H7 (cell line): ENCODE measurements around the gene SLC6A13. TPM values are rescaled to one million over a fixed set of nuclear protein-coding genes. Genes with fewer than 3 reads are reported as not detected.
A peak's percentile ranks its signal among the peaks of the same experiment; 100 is the strongest.

Experiments used
- DNase-seq: peaks from one replicate; pipeline ENCODE4 v3.0.0; 2012
- H3K27me3 ChIP-seq: 2 replicates; pipeline ENCODE4 v1.6.0; 2011; ENCODE audit warnings: mild to moderate bottlenecking, low read length; ENCODE audit not compliant: control insufficient read depth, insufficient read depth
- H3K36me3 ChIP-seq: replicated peaks from 2 replicates; pipeline ENCODE4 v1.5.1; 2011; ENCODE audit warnings: low read length; ENCODE audit not compliant: control insufficient read depth, insufficient read depth
- H3K4me3 ChIP-seq: 2 replicates; pipeline ENCODE4 v1.5.1; 2011; ENCODE audit warnings: low read depth, mild to moderate bottlenecking, control low read depth, low read length, moderate library complexity; ENCODE audit not compliant: insufficient read depth
- total RNA-seq: library from RNA; depleted of rRNA; stranded (reverse); fragments of >200 nt; shearing (Covaris generic); gene quantifications from 2 replicates; pipeline ENCODE4 v1.2.3, GENCODE V29; 2014

Gene SLC6A13
- total RNA-seq, 1 experiment from 2014 or later: not detected

DNA sequence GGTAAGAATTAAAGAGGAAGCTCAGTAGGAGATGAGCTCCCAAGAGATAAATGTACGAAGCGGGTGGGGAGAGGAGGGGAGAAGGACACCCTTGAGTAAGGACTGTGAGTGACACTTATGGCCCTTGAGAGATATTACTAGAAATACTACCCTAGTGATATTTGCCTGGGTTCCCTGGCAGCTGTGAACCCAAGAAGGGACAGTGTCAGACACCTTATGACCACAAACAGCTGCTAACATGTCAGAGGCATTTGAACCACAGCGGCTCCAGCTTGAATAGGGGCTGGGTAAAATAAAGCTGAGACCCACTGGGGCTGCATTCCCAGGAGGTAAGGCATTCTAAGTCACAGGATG is 29.0 kb downstream of the SLC6A13 start:
- no peak for DNase-seq
- Histone ChIP-seq H3K4me3 (no peak overlapping the region), H3K27me3 (no peaks in the 10 kb centered on the region), H3K36me3 (no peaks in the 10 kb centered on the region)

DNA sequence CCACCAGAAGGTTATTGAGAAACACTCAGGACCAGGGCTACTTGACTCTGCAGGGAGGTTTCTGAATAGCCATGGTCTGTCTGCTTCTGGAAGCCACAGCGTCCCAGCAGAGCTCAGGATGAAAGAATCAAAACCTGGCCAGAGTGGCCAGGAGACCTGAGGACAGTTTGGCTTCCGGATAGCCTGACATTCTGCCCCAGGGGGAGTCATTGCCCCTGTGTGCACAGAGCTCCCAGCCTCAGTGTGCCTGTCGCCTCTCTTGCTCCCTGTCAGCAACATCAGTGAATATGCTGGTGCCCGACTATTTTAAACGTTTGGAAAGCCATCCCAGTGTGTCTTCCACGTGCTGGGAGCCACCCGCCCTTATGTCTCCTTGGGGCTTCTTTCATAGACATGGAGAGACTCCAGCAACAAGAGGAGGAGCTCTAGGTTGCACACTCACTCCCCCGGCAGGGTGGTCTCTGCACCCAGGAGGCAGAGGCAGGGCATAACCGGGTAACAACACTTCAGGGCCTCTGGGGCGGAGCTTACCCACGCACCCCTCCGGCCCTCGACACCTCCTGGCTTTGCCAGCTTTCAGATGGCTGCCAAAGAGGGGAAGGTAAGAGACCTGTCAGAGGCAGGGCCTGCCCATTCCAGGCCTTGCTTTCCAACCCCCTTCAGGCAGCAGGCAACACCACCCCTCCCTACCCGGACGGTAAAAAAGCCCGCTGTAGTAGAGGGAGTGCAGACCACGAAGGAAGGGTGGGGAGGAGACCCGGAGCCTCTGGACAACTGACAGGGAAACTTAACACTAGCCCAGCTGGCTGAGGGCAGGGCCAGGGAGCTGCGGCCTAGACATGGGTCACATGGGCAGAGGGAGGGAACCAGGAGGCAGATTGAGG is 29.7 kb downstream of the SLC6A13 start:
- no peaks in the 10 kb centered on the region for H3K36me3 ChIP-seq
- no peaks in the 10 kb centered on the region for H3K27me3 ChIP-seq
- H3K4me3 ChIP-seq: no peak overlapping the region
- no peak for DNase-seq

DNA sequence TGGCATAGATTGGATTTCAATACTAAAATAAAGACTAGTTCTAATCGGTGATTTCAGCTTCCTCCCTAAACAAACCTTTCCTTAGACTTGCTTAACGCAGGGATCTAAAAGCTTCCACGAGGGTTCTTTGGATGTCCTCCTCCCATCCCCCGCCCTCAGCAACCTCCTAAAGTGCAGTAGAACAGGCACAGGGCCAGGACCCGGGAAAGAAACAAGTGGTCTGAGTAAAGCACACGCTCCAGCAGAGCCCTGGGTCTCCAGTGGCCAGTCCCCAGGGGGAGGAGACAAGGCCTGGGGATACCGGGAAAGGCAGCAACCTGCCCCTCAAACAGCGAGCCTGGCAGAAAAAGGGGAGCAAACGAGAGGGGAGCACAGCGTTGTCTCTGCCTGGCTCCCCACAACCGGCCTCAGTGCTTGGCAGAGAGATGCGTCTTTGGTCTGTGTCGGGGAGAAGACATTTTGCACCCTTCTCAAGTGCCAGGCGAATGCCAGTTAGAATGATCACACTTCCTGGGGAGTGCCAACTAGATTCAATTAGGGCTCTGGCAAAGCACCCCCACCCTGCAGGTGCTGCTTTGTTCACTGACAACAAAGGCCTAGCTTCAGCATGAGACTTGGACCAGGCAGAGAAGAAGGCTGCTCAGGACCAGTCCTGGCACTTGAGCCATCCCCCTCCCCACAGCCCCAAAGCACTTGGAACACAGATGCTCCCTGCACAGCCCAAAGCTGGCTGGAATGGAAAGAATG is 31.5 kb downstream of the SLC6A13 start:
- peak; percentile 60 for DNase-seq
- H3K36me3 ChIP-seq: no peaks in the 10 kb centered on the region
- no peaks in the 10 kb centered on the region for H3K27me3 ChIP-seq
- H3K4me3 ChIP-seq: no peak overlapping the region

DNA sequence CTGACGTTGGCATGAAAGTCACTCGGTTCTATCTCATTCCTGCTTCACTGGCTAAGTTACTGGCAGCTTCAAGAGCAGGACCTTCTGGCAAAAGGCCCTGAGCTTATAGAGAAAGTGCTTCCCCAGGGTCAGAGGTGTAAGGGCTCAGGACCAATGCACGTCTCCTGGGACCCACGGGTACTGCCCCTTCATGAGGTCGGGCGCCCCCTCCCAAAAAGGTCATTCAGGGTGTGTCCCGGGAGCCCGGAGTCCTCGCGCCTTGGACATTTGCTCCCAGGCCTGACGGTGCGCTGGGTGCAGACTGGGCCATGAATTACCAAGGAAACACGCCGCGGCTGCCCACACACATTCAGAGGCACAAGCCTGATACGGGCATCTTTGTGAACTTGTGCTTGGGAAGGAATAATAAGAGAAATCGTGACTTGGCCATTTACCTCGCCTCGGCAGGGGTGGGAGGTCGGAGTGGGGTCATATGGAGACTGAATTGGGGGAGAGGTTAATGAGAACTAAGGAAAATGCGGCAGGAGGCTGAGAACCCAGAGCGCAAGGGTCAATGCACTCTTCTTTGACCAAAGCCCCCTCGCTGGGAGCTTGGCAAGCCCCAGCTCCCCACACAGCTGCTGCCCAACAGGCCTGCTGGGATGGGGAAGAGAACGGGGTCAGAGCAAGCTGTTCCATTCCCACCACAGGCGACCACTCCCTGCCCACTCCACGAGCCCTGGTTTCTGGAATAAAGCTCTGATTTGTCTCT is 33.0 kb downstream of the SLC6A13 start:
- Histone ChIP-seq H3K27me3 (no peaks in the 10 kb centered on the region), H3K4me3 (no peak overlapping the region), H3K36me3 (no peaks in the 10 kb centered on the region)
- peak; percentile 69 for DNase-seq

DNA sequence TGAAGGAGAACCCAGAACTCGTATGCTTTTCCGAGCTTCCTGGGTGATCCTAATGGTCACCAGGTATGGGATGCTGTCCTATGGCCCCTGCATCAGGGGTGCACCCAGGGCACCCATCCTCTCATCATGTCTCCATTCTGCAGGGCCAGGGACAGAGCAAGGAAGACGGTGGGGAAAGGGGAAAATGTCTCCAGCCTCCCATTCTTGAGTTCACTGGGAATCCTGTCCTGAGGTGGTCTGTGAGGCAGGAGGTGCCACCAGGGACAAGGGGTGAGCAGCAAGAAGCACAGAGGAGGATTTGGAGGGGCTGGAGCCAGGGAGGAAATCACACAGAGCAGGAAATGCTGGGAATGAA is 33.8 kb downstream of the SLC6A13 start:
- no peaks in the 10 kb centered on the region for H3K27me3 ChIP-seq
- no peak for DNase-seq
- no peaks in the 10 kb centered on the region for H3K36me3 ChIP-seq
- H3K4me3 ChIP-seq: no peak overlapping the region

DNA sequence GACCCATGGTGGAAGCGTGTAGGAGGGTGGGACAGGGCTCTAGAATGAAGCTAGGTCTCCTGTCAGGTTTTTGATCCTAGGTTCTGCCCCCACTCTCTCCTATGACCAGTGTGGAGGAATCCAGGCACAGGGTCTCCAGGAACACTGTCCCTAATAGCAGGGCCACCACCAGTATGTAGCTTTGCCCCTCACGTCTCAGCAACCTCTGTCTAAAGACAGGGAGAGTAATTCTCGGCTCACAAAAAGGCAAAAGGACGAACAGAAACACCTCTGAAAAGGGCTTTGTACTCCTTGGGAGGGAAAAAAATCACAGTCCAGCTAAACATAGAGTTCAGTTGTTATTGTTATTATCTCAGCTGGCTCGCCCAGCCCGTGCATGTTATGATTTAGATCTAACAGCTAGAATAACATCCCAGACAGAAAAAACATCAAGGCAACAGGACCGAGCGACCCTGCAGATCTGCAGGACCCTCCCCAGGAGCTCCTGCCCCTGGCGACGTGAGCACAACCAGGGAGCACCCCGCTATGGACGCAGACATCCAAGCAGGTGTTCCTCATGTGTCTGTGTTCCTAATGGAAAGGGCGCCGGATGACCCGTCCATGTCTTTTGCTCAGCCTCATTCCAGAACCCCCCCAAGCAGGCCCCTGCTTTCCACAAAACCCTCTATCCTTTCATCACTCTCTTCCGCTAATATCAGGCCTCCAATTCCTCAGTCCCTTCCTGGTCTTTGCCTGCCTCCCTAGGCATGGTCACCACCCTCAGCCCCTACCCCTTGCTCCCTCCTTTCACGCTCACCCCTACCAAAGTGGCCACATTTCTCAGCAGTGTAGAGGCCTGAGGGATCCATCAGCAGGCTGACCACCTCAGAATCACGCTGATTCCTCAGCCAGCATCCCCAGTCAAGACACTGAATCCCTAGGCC is 34.5 kb downstream of the SLC6A13 start:
- DNase-seq: peak; percentile 28

DNA sequence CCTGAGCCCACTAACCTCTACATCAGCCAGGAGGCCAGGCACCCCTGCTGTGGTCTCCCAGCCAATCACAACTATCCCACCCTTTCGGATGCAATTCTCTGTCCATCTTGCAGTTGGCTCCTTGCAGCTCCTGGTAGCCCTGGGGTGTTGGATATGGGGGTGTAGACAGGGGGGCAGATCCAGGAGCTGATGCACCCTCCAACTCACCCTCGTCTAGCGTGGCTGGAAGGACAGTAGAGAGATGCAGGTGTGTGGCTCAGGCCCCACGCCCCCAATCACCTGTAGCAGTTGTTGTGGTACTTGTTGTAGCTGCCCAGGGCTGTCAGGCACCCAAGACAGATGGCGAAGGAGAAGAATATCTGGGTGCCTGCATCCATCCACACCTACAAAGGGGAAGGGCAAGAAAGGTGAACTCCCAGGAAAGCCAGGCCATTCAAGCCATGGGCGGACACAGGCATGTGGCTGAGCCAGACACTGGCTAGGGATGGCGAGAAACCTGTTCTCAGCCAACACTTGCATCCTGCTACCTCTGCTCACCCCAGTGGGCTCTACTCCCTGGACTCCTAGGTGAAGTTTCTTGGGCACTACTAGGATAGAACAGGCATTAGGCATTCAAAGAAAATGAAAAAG is 35.2 kb downstream of the SLC6A13 start:
- H3K36me3 ChIP-seq: no peaks in the 10 kb centered on the region
- peak; percentile 26 for DNase-seq
- H3K27me3 ChIP-seq: no peaks in the 10 kb centered on the region
- H3K4me3 ChIP-seq: no peak overlapping the region

More for the DNA sequence above, 34.5 kb downstream of the SLC6A13 start:
- Histone ChIP-seq H3K27me3 (no peaks in the 10 kb centered on the region), H3K36me3 (no peaks in the 10 kb centered on the region), H3K4me3 (no peak overlapping the region)

DNA sequence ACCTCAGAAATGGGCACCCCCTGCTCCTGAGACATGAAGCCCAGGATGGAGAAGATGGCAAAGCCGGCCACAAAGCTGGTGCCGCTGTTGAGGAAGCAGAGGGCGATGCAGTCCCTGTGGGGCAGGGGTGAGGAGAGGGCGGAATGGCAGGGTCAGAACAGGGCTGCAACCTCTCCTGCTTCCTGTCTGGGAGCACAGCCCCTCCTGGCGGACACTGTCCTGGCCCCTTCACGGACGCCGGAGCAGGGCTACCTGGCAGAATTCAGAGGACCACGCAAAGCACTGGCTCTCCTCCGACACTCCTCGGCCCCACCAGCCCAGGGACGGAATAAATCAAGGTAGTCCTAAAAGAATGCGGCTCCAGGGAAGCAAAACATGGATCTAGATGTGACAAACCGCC is 36.2 kb downstream of the SLC6A13 start:
- H3K27me3 ChIP-seq: no peaks in the 10 kb centered on the region
- peak; percentile 76 for DNase-seq
- H3K4me3 ChIP-seq: no peak overlapping the region
- H3K36me3 ChIP-seq: no peaks in the 10 kb centered on the region

DNA sequence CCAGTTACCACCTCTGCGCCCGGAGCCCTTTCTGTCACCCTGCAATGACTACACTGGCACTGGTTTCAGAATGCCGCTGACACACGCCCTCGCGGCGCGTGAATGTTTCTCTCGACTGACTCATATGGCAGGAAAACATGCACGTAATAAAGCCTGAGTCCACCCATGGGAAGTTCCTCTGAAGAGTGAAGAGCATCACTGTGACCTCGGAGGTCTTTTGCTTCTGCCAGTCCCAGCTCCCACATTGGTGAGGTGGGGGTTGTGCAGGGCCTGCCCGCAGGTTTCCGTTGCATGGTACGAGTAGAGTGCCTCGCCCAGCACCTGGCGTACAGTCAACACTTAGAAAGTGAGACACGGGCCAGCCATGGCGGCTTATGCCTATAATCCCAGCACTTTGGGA is 37.6 kb downstream of the SLC6A13 start:
- Histone ChIP-seq H3K4me3 (no peak overlapping the region), H3K27me3 (no peaks in the 10 kb centered on the region), H3K36me3 (no peaks in the 10 kb centered on the region)
- no peak for DNase-seq

DNA sequence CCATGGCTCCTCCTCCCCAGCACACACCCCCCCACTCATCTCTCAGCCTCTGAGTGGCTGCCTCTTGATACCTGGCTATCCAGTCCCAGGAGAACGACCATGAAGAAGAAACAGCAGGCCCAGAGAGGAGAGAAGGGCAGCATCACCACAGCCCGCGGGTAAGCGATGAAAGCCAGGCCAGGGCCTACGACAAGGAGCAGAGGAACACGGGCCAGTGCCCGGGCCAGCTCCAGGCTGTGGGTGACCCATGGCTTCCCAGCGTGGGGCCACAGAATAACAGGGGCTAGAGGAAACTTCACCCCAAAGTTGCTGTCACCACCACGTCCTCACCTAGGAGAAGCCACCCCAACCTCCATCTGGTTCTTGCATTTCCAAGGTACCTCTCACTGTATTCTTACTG is 38.3 kb downstream of the SLC6A13 start:
- Histone ChIP-seq H3K36me3 (no peaks in the 10 kb centered on the region), H3K27me3 (no peaks in the 10 kb centered on the region), H3K4me3 (no peak overlapping the region)
- DNase-seq: no peak

DNA sequence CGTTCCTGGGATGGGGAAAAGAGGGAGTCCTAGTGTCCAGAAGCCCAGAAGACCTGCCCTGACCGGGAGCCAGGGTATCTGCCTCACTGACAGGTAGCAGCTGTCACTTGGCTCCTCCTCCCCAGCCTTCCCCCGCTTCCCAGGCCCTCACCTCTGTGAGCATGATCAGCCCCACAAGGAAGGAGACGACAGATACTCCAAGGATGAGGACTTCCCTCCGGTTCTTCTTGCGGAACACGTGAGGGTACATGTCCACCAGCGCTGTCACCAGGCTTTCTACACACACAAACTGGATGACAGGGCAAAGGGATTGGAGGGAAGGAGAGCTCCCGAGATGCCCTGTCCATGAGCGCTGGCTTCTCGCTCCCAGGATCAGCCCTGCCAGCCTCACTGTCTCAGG is 38.8 kb downstream of the SLC6A13 start:
- Histone ChIP-seq H3K27me3 (no peaks in the 10 kb centered on the region), H3K4me3 (no peak overlapping the region)
- no peak for DNase-seq

DNA sequence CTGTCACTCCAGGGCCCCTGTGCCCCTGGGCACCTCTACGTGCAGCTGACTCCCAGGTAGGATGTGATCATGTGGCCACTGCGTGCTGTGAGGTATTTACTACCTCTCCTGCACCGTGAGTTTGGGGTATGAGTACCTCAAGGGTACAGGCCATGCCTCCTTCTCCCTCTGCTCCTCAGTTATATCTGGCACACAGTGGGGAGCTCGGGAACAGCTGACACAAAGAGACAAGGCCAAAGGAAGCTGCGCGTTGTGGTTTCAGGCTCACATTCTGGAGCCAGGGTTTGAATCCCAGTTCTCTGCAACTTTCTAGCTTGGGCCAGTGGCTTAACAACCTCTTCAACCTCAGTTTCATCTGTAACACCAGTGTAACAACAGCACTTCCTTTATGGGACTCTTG is 40.9 kb downstream of the SLC6A13 start:
- Histone ChIP-seq H3K36me3 (no peaks in the 10 kb centered on the region), H3K4me3 (no peak overlapping the region), H3K27me3 (no peaks in the 10 kb centered on the region; the same call in 1 of the 2 replicates)
- DNase-seq: no peak

More for the DNA sequence above, 38.8 kb downstream of the SLC6A13 start:
- H3K36me3 ChIP-seq: no peaks in the 10 kb centered on the region

DNA sequence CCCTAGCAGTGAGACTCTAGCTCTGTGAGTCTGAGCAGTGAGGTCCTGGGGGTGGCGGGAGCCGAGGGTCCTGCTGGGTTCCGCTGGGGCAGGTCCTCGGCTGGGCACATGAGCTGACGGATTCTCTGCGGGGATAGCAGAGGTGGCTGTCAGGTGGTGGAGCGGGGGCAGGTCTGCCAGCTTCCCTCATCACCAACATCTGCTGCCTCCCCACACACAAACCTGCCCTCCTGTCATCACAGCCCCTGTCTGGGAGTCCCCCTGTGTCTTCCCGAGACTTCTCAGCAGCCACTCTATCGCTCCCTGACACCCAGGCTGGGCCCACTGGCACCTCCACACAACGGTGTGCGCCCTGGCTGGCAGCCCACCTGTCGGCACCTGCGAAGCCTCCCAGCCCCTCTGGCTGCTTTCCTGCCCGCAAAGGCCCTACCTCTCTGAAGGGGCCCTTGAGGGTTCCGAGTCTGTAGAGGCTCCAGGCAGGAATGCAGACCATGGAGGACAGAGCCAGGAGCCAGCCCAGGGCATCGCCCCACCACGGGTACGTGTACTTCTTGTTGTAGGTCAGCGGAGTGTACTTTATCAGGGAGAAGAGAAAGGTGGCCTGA is 41.6 kb downstream of the SLC6A13 start:
- Histone ChIP-seq H3K36me3 (no peaks in the 10 kb centered on the region), H3K4me3 (no peak overlapping the region), H3K27me3 (no peaks in the 10 kb centered on the region; the same call in 1 of the 2 replicates)
- no peak for DNase-seq
